Measurements from ENCODE around the gene ILKAP.

GRCh38 chr2:238142382-238143205 lies 60.9 kb downstream of the ILKAP start:
- TF ChIP-seq EZH2 (IDR thresholded peaks at IDR 0.05; ENCODE audit: borderline replicate concordance, low read length) (no peak), CTCF (IDR thresholded peaks at IDR 0.05; ENCODE audit: low read length) (no peak)
